HG02938 (cell line): ENCODE results near the gene RAI14.
"Not testable (repeated sequence)": the region's sequence is repeated elsewhere in the genome, so short reads cannot be mapped to it uniquely, and the experiment has no call there.

ENCODE experiments used
- ATAC-seq: cut with Tn5 transposase; IDR thresholded peaks from one replicate; pipeline ENCODE4 v1.9.1; 2021; ENCODE audit warnings: mild to moderate bottlenecking, moderate library complexity; ENCODE audit not compliant: unreplicated experiment

Gene RAI14

GRCh38 chr5:34697308-34698108 lies 41.4 kb downstream of the RAI14 start:
- ATAC-seq: no peak

GRCh38 chr5:34698109-34698419 lies 41.9 kb downstream of the RAI14 start:
- no peak for ATAC-seq

GRCh38 chr5:34698754-34699153 lies 42.6 kb downstream of the RAI14 start:
- ATAC-seq: no peak

- no peak for ATAC-seq
Observed at GRCh38 chr5:34699155-34700077, 43.3 kb downstream of the RAI14 start.

- no peak for ATAC-seq
Observed at GRCh38 chr5:34700078-34700452, 43.9 kb downstream of the RAI14 start.

GRCh38 chr5:34701442-34701841 lies 45.3 kb downstream of the RAI14 start:
- ATAC-seq: not testable (repeated sequence)

- no peak for ATAC-seq
Observed at GRCh38 chr5:34703767-34704713, 47.9 kb downstream of the RAI14 start.

DNA sequence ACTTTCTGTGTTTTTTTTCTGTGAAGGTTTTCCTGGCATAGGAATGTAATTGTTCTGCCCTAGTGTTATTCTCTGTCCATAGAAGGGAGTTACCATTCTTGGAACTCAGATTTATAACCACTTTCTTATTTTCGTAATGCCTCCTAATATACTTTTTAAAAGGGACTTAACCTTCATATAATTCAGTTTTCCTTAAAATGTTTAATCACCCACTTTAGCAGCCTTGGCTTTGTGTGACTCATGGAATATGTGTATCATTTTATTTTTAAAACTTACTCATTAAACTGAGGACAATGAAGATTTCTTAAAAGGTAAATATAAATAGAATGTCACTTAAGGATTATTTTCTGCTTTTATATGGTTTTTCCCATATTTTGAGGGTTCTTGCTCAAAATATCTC lies 50.0 kb downstream of the RAI14 start:
- no peak for ATAC-seq

GRCh38 chr5:34707451-34708107 lies 51.5 kb downstream of the RAI14 start:
- ATAC-seq: no peak

- no peak for ATAC-seq
Observed at GRCh38 chr5:34708777-34709176, 52.6 kb downstream of the RAI14 start.

DNA sequence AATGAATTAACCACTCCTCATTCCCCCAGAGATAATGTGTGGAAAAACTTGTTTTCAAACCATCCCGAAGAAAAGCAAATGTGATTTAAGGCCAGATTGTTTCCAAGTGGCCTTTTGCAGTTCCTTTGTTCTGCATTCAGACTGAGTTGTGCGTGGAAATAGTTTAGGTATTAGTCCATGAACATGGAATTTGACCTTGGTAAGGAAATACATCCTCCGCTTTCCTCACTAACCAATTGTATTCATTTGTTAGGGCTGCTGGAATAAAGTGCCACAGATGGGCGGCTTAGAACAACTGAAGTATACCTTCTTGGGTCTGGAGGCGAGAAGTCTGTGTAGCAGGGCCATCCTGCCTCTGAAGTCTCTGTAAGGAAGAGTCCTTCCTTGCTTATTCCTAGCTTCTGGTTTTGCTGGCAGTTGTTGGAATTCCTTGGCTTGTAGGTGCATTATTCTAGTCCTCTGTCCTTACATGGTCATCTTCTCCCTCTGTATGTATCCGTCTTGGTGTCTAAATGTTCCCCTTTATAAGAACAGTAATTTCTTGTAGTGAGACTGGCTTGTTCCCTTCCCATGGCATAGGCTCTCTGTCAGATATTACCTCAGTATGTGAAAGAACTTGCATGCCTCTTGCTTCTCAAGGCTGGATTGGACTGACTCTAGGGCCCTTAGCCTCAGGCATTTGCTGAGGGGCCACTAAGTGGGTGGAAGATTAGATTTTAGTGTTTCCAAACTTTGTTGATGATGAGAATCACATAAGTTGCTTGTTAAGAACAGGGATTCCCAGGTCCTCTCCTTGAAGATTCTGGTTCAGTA lies 53.9 kb downstream of the RAI14 start:
- no peak for ATAC-seq

GRCh38 chr5:34712565-34712964 lies 56.4 kb downstream of the RAI14 start:
- ATAC-seq: no peak

DNA sequence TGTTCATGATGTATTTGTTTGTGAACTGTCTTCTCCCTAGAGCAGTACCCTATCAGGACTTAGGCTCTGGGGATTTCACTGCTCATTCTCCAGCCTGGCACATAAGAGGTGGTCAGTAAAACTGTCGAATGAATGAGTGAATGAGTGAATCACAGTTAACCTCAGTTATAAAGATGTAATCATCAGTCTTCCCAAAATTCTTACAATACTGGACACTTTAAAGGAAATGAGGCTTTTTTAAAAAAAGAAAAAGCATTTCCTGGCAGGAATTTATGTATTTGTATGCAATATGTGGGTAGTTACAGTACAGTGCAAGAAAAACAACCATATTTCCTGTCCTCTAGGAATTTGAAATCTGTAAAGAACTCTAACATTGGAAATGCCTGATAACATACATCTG lies 59.6 kb downstream of the RAI14 start:
- no peak for ATAC-seq

GRCh38 chr5:34716986-34717385 lies 60.9 kb downstream of the RAI14 start:
- no peak for ATAC-seq

- ATAC-seq: no peak
Observed at GRCh38 chr5:34717426-34718327, 61.5 kb downstream of the RAI14 start.

DNA sequence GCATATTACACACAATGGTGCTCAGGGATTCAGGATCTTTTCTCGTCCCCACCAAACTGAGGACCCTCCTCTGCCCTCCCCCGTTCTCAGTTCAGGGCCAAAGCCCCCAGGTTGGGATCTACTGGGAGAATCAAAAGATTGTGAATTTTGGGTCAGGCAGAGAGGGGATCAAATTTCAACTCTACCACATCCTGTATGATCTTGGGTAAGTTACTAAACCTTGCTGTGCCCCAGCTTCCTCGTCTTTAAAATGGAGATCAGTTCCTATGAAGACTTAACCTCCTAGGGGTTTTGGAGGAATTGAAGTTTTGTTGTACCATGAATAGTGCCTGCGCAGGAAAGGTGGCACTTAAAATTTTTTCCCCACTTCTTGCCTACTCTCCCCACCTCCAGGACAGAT lies 62.4 kb downstream of the RAI14 start:
- ATAC-seq: no peak

GRCh38 chr5:34719029-34719428 lies 62.9 kb downstream of the RAI14 start:
- no peak for ATAC-seq

DNA sequence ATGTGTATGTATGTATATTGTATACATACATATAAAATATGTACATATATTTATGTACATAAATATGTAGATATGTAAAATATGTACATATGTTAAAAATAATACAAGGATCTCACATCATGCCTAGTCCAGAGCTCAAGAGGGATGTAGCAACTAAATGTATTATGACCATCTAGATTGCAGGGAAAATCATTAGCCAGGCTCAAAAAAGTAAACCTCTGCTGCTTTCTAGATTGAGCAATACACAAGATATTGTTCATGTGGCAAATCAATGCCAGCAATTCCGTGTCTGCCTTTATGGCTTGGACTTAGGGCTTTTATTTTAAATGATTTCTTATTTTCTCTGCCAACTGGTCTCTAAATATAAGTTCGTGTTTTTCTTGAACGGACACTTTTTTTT lies 65.2 kb downstream of the RAI14 start:
- ATAC-seq: no peak

- no peak for ATAC-seq
Observed at GRCh38 chr5:34722183-34722582, 66.1 kb downstream of the RAI14 start.
